Neuronal stem cell (in vitro differentiated cells): ENCODE measurements around the gene PIAS1.

Experiments used
- DNase-seq: peaks from one replicate; pipeline ENCODE4 v3.0.0-alpha.2; 2013; ENCODE audit warnings: low spot score
- H2AFZ ChIP-seq: one replicate; pipeline ENCODE4 v1.6.1; 2013; ENCODE audit warnings: mild to moderate bottlenecking, low read length, inconsistent platforms
- H2AK5ac ChIP-seq: 2 replicates; pipeline ENCODE4 v1.6.1; 2013; ENCODE audit warnings: low read depth, mild to moderate bottlenecking, inconsistent platforms, low read length, moderate library complexity, mixed read lengths
- H2BK120ac ChIP-seq: 2 replicates; pipeline ENCODE4 v1.6.1; 2013; ENCODE audit warnings: low read depth, mild to moderate bottlenecking, inconsistent platforms, low read length, moderate library complexity, mixed read lengths
- H2BK12ac ChIP-seq: one replicate; pipeline ENCODE4 v1.6.1; 2013; ENCODE audit warnings: low read length, inconsistent platforms
- H2BK15ac ChIP-seq: 2 replicates; pipeline ENCODE4 v1.6.1; 2013; ENCODE audit warnings: mild to moderate bottlenecking, low read length, inconsistent platforms, mixed read lengths
- H2BK5ac ChIP-seq: one replicate; pipeline ENCODE4 v1.6.1; 2013; ENCODE audit warnings: inconsistent platforms, mild to moderate bottlenecking, low read length, moderate library complexity
- H3K14ac ChIP-seq: one replicate; pipeline ENCODE4 v1.6.1; 2013; ENCODE audit warnings: low read length, inconsistent platforms
- H3K18ac ChIP-seq: 2 replicates; pipeline ENCODE4 v1.6.1; 2013; ENCODE audit warnings: low read length, inconsistent platforms
- H3K23ac ChIP-seq: 2 replicates; pipeline ENCODE4 v1.6.1; 2013; ENCODE audit warnings: low read depth, mild to moderate bottlenecking, mixed read lengths, low read length, inconsistent platforms; ENCODE audit not compliant: poor library complexity
- H3K27ac ChIP-seq: replicated peaks from 3 replicates; pipeline ENCODE4 v1.5.1; 2013; ENCODE audit warnings: low read length, inconsistent platforms
- H3K27me3 ChIP-seq, 3 experiments: 2 replicates each; pipeline ENCODE4 v1.6.1; 2013; ENCODE audit warnings: low read length in 3 of 3, mild to moderate bottlenecking in 2 of 3, inconsistent platforms in 1 of 3, low read depth in 1 of 3, mixed read lengths in 1 of 3, moderate library complexity in 1 of 3; ENCODE audit not compliant: control insufficient read depth in 3 of 3, insufficient read depth in 3 of 3
- H3K36me3 ChIP-seq, 2 donors: replicated peaks in 1 of 2; 2 replicates each; pipeline ENCODE4 v1.6.1; 2013; ENCODE audit warnings: low read length in 2 of 2; ENCODE audit not compliant: control insufficient read depth in 2 of 2, insufficient read depth in 2 of 2
- H3K4ac ChIP-seq: 2 replicates; pipeline ENCODE4 v1.6.1; 2013; ENCODE audit warnings: inconsistent platforms, mild to moderate bottlenecking, low read length, moderate library complexity
- H3K4me1 ChIP-seq, 2 donors: 1 replicate in 1 of 2; 2 replicates in 1 of 2; pipeline ENCODE4 v1.6.1; 2013; ENCODE audit warnings: low read length in 2 of 2, low read depth in 1 of 2; ENCODE audit not compliant: control insufficient read depth in 2 of 2, insufficient read depth in 1 of 2
- H3K4me2 ChIP-seq: one replicate; pipeline ENCODE4 v1.6.1; 2013; ENCODE audit warnings: mild to moderate bottlenecking, low read length, inconsistent platforms; ENCODE audit not compliant: insufficient read depth, poor library complexity, severe bottlenecking
- H3K4me3 ChIP-seq, 2 donors: 2 replicates each; pipeline ENCODE4 v1.5.1; 2013; ENCODE audit warnings: low read length in 2 of 2, mild to moderate bottlenecking in 2 of 2, inconsistent platforms in 1 of 2, moderate library complexity in 1 of 2
- H3K79me1 ChIP-seq: one replicate; pipeline ENCODE4 v1.6.1; 2013; ENCODE audit warnings: low read depth, mild to moderate bottlenecking, inconsistent platforms, low read length, moderate library complexity
- H3K9ac ChIP-seq: one replicate; pipeline ENCODE4 v1.6.1; 2013; ENCODE audit warnings: mild to moderate bottlenecking, low read depth, low read length, inconsistent platforms; ENCODE audit not compliant: poor library complexity
- H3K9me3 ChIP-seq, 2 donors: replicated peaks in 1 of 2; 2 replicates each; pipeline versions ENCODE3 to v1.6.1; 2013; ENCODE audit warnings: low read length in 2 of 2, mild to moderate bottlenecking in 2 of 2, inconsistent platforms in 1 of 2, low read depth in 1 of 2, mixed read lengths in 1 of 2, moderate library complexity in 1 of 2; ENCODE audit not compliant: control insufficient read depth in 2 of 2, insufficient read depth in 1 of 2
- H4K8ac ChIP-seq: one replicate; pipeline ENCODE4 v1.6.1; 2013; ENCODE audit warnings: low read depth, mild to moderate bottlenecking, inconsistent platforms, low read length, moderate library complexity
- H4K91ac ChIP-seq: one replicate; pipeline ENCODE4 v1.6.1; 2013; ENCODE audit warnings: low read length, low read depth, mild to moderate bottlenecking, inconsistent platforms; ENCODE audit not compliant: poor library complexity
- WGBS, 2 donors: extraction: QIAGEN DNeasy Blood & Tissue Kit; methylation state at CpG; one replicate each; pipeline ENCODE4 v1.1.7; 2013; ENCODE audit warnings: missing lambda C conversion rate in 2 of 2, mixed read lengths in 1 of 2; ENCODE audit not compliant: insufficient read length in 2 of 2, insufficient replicate concordance in 1 of 2; ENCODE audit errors: extremely low coverage in 2 of 2; 5-methylcytosine and 5-hydroxymethylcytosine counted together

The PIAS1 gene

DNA sequence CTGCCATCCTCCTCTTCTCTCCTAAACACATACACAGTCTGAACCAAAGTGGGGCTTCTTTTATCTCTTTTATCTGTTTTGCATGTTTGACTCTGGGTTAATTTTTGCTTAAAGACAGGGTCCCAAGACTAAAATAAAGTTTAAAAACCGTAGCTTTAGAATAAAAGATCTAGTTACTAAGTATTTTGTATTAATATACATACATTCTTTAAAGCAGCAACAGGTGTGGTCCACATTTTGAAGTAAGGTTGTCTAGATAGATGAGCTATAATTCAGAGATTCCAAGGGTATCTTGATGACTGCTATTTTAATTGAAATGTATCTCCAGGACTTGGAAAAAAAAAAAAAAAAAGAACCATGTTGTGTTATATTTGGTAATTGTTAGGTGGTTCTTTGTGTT, 89.7 kb downstream of the PIAS1 start:
- Histone ChIP-seq H2BK5ac (no peak overlapping the region), H3K18ac (no peak overlapping the region), H3K36me3 (peaks cover 0 to 67% of the 10 kb centered on the region in 2 donors), H3K23ac (no peak overlapping the region), H4K91ac (no peak overlapping the region), H2BK120ac (no peak overlapping the region), H2BK15ac (no peak overlapping the region), H2AFZ (no peak overlapping the region), H3K9ac (no peak overlapping the region), H3K9me3 (no peaks in the 10 kb centered on the region), H3K4ac (no peak overlapping the region), H3K27ac (no peak overlapping the region), H3K4me2 (no peak overlapping the region), H2AK5ac (no peak overlapping the region), H3K4me3 (no peak overlapping the region), H3K27me3 (no peaks in the 10 kb centered on the region), H3K4me1 (no peaks in the 10 kb centered on the region), H2BK12ac (no peak overlapping the region), H3K14ac (no peak overlapping the region), H4K8ac (no peak overlapping the region), H3K79me1 (no peaks in the 10 kb centered on the region)
- DNase-seq = no peak
- no CpG with 5 or more reads among the region's 1 CpG for WGBS, 2 donors

DNA sequence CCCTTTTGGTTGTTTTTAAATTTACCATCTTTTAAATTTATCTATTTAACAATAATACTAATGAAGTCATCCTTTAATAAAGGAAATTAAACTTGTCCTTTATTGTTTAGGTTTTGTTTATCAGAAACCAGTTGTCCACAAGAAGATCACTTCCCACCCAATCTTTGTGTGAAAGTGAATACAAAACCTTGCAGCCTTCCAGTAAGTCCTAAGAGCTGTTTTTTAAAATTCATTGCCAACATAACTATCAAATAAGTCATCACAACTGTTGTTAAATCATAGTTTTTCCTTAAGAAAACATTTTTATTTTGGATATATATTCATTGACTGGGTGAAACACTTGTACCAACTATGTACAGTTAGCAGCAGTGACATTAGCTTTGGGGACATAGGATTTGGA, 91.6 kb downstream of the PIAS1 start:
- H2AFZ ChIP-seq = no peak overlapping the region
- no peak overlapping the region for H3K14ac ChIP-seq
- H3K18ac ChIP-seq = no peak overlapping the region
- H3K79me1 ChIP-seq = no peaks in the 10 kb centered on the region
- no peak overlapping the region for H4K8ac ChIP-seq
- peaks cover 0 to 71% of the 10 kb centered on the region in 2 donors for H3K36me3 ChIP-seq
- H3K23ac ChIP-seq = no peak overlapping the region
- H2AK5ac ChIP-seq = no peak overlapping the region
- no peak overlapping the region for H3K9ac ChIP-seq
- no peaks in the 10 kb centered on the region for H3K4me1 ChIP-seq
- no peak overlapping the region for H2BK12ac ChIP-seq
- H2BK5ac ChIP-seq = no peak overlapping the region
- no peak overlapping the region for H3K4ac ChIP-seq
- DNase-seq = no peak
- H3K9me3 ChIP-seq = no peaks in the 10 kb centered on the region
- H4K91ac ChIP-seq = no peak overlapping the region
- H3K4me2 ChIP-seq = no peak overlapping the region
- H2BK120ac ChIP-seq = no peak overlapping the region
- H3K27me3 ChIP-seq = no peaks in the 10 kb centered on the region
- no peak overlapping the region for H2BK15ac ChIP-seq
- H3K4me3 ChIP-seq = no peak overlapping the region
- no peak overlapping the region for H3K27ac ChIP-seq

DNA sequence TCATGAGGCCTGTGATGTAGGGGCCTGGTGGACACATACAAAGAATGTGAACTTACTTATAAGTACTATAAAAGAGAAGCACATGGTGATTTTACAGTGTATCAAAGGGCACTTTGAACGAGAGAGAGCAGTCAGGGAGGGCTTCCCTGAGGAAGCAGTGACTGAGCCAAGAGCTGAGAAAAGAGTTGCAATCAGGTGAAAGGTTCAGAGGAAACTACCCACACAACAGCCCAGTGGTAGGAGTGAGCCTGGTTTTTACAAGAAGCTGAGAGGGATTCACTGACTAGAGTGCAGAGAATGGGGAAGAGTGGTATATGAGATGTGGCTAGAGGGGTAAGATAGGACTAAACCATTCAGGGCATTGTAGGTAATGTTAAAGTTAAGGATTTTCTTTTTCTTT, 93.9 kb downstream of the PIAS1 start:
- Histone ChIP-seq H3K9ac (no peak overlapping the region), H4K91ac (no peak overlapping the region), H3K4me2 (no peak overlapping the region), H2AFZ (no peak overlapping the region), H3K36me3 (peaks cover 1 to 70% of the 10 kb centered on the region in 2 donors), H3K4me1 (no peaks in the 10 kb centered on the region), H2BK5ac (no peak overlapping the region), H3K23ac (no peak overlapping the region), H3K27ac (no peak overlapping the region), H3K18ac (no peak overlapping the region), H3K14ac (no peak overlapping the region), H2BK15ac (no peak overlapping the region), H4K8ac (no peak overlapping the region), H3K4me3 (no peak overlapping the region), H3K4ac (no peak overlapping the region), H2AK5ac (no peak overlapping the region), H3K9me3 (no peaks in the 10 kb centered on the region), H3K27me3 (no peaks in the 10 kb centered on the region), H3K79me1 (no peaks in the 10 kb centered on the region), H2BK120ac (no peak overlapping the region), H2BK12ac (no peak overlapping the region)
- no peak for DNase-seq
- WGBS, 2 donors = no CpG with 5 or more reads among the region's 1 CpG

DNA sequence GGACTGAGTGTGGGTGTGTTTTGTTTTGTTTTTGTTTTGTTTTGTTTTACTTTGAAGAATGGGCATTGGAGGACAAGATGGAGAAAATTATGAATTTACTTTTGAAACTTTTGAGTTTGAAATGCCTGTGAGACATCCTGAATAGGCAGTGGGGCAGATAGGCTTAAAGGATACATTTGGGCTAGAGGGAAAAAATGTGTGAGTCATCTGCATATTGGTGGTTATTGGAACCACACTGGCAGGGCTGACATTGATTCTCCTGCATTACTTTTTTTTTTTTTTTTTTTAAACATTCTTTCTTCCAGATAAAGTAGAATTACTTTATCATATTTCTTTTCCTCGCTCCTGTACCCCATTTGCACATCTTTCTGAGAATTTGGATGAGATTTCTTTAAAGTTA, 94.9 kb downstream of the PIAS1 start:
- no peak overlapping the region for H2BK15ac ChIP-seq
- no peaks in the 10 kb centered on the region for H3K79me1 ChIP-seq
- no peak overlapping the region for H4K91ac ChIP-seq
- H2BK5ac ChIP-seq = no peak overlapping the region
- DNase-seq = no peak
- H3K4me1 ChIP-seq = no peaks in the 10 kb centered on the region
- H3K9ac ChIP-seq = no peak overlapping the region
- H2AFZ ChIP-seq = no peak overlapping the region
- WGBS, 2 donors = no CpG with 5 or more reads among the region's 1 CpG
- H4K8ac ChIP-seq = no peak overlapping the region
- H3K36me3 ChIP-seq = peaks cover 1 to 70% of the 10 kb centered on the region in 2 donors
- H3K14ac ChIP-seq = no peak overlapping the region
- H3K4me2 ChIP-seq = no peak overlapping the region
- no peak overlapping the region for H3K27ac ChIP-seq
- H3K4ac ChIP-seq = no peak overlapping the region
- H3K27me3 ChIP-seq = no peaks in the 10 kb centered on the region
- no peak overlapping the region for H2AK5ac ChIP-seq
- no peak overlapping the region for H3K18ac ChIP-seq
- H2BK120ac ChIP-seq = no peak overlapping the region
- H3K9me3 ChIP-seq = no peaks in the 10 kb centered on the region
- H3K4me3 ChIP-seq = no peak overlapping the region
- H2BK12ac ChIP-seq = no peak overlapping the region
- no peak overlapping the region for H3K23ac ChIP-seq
